CD4-positive, alpha-beta T cell treated with Interleukin-17A for 1 hour (primary cell): ENCODE results near the gene TBX2.

Experiments used
- DNase-seq: peaks from one replicate; pipeline ENCODE4 v3.0.0-alpha.2; 2020

TBX2 gene

GRCh38 chr17:61388561-61389356 lies 10.9 kb upstream of the TBX2 start:
- no peak for DNase-seq

GRCh38 chr17:61389670-61390478 lies 9.8 kb upstream of the TBX2 start:
- no peak for DNase-seq

- DNase-seq: no peak
Measured at GRCh38 chr17:61390479-61390791, 9.2 kb upstream of the TBX2 start.

- no peak for DNase-seq
Measured at GRCh38 chr17:61391595-61392291, 7.9 kb upstream of the TBX2 start.

- DNase-seq: no peak
Measured at GRCh38 chr17:61392679-61393078, 7.0 kb upstream of the TBX2 start.

GRCh38 chr17:61393550-61393903 lies 6.1 kb upstream of the TBX2 start:
- no peak for DNase-seq

- DNase-seq: no peak
Measured at GRCh38 chr17:61393904-61394629, 5.6 kb upstream of the TBX2 start.

GRCh38 chr17:61394630-61395408 lies 4.8 kb upstream of the TBX2 start:
- DNase-seq: no peak

GRCh38 chr17:61395409-61395982 lies 4.1 kb upstream of the TBX2 start:
- DNase-seq: no peak

GRCh38 chr17:61395983-61396585 lies 3.6 kb upstream of the TBX2 start:
- no peak for DNase-seq

- DNase-seq: no peak
Measured at GRCh38 chr17:61396586-61397085, 3.0 kb upstream of the TBX2 start.

- no peak for DNase-seq
Measured at GRCh38 chr17:61397086-61397842, 2.4 kb upstream of the TBX2 start.

GRCh38 chr17:61398721-61399130 lies 917 bp upstream of the TBX2 start:
- no peak for DNase-seq

GRCh38 chr17:61400066-61400716 lies 548 bp downstream of the TBX2 start:
- DNase-seq: no peak

GRCh38 chr17:61400717-61401388 lies 1.2 kb downstream of the TBX2 start:
- no peak for DNase-seq

GRCh38 chr17:61401389-61402072 lies 1.9 kb downstream of the TBX2 start:
- DNase-seq: no peak

- no peak for DNase-seq
Measured at GRCh38 chr17:61402073-61402541, 2.5 kb downstream of the TBX2 start.

- DNase-seq: no peak
Measured at GRCh38 chr17:61402978-61403800, 3.5 kb downstream of the TBX2 start.
